K562 (cell line): ENCODE data around the gene VSIG4. TPM values are rescaled to one million over a fixed set of nuclear protein-coding genes. Genes with fewer than 3 reads are reported as not detected.

Experiments
- EZH2 ChIP-seq: IDR thresholded peaks from 2 replicates; pipeline ENCODE4 v1.6.1; 2012; ENCODE audit warnings: low read depth, mild to moderate bottlenecking, inconsistent platforms, low read length, borderline replicate concordance
- FOXA3 ChIP-seq, 2 experiments: fragments of 450-650 bp in 1 of 2; sonication (generic) in 1 of 2; formaldehyde crosslinking; IDR thresholded peaks in 1 of 2; conservative IDR thresholded peaks in 1 of 2; 2 replicates each; pipeline versions ENCODE4 v1.4.0 to v1.8.0; 2020 to 2022; ENCODE audit warnings: mild to moderate bottlenecking in 2 of 2, missing genetic modification reagents in 1 of 2
- GABPB1 ChIP-seq: sonication (generic); formaldehyde crosslinking; IDR thresholded peaks from 2 replicates; pipeline ENCODE4 v1.8.0; 2022; ENCODE audit warnings: mild to moderate bottlenecking, missing genetic modification reagents
- HNRNPK ChIP-seq: fragments of 200-400 bp; formaldehyde crosslinking; IDR thresholded peaks from one replicate; pipeline ENCODE4 v1.6.1; 2018; ENCODE audit warnings: mild to moderate bottlenecking, low read depth, low read length; ENCODE audit not compliant: poor library complexity, severe bottlenecking
- HNRNPUL1 ChIP-seq: fragments of 200-400 bp; formaldehyde crosslinking; IDR thresholded peaks from 2 replicates; pipeline ENCODE4 v1.6.1; 2017; ENCODE audit warnings: low read length
- KDM5B ChIP-seq: fragments of 200-600 bp; sonication (generic); IDR thresholded peaks from 2 replicates; pipeline ENCODE4 v1.6.1; 2012; ENCODE audit warnings: low read depth, mild to moderate bottlenecking, moderate library complexity, low read length, control low read depth, inconsistent platforms; ENCODE audit not compliant: insufficient replicate concordance
- POLR2A ChIP-seq: fragments of 450-650 bp; conservative IDR thresholded peaks from 2 replicates; pipeline ENCODE4 v1.6.1; 2016
- POLR2G ChIP-seq: fragments of 200-400 bp; formaldehyde crosslinking; IDR thresholded peaks from 2 replicates; pipeline ENCODE4 v1.6.1; 2017; ENCODE audit warnings: low read depth, mild to moderate bottlenecking, antibody characterized with exemption, low read length, moderate library complexity
- PTBP1 ChIP-seq: fragments of 200-400 bp; formaldehyde crosslinking; IDR thresholded peaks from 2 replicates; pipeline ENCODE4 v1.6.1; 2017; ENCODE audit warnings: low read depth, low read length
- SNAPC5 ChIP-seq: fragments of 250-450 bp; sonication (Bioruptor Pico); IDR thresholded peaks from 2 replicates; pipeline ENCODE4 v1.8.0; 2021; ENCODE audit warnings: moderate library complexity, mild to moderate bottlenecking, inconsistent platforms
- THAP7 ChIP-seq: fragments of 250-450 bp; sonication (Bioruptor Pico); IDR thresholded peaks from 2 replicates; pipeline ENCODE4 v1.5.0; 2021
- ZNF23 ChIP-seq: fragments of 250-450 bp; sonication (Bioruptor Pico); IDR thresholded peaks from 2 replicates; pipeline ENCODE4 v1.4.0; 2020; ENCODE audit warnings: mild to moderate bottlenecking
- ZNF583 ChIP-seq: fragments of 250-450 bp; sonication (Bioruptor Pico); IDR thresholded peaks from 2 replicates; pipeline ENCODE4 v1.4.0; 2020
- polyA plus RNA-seq, 8 experiments: library from polyadenylated mRNA; depleted of rRNA in 4 of 8; stranded (reverse) in 5 of 8; unstranded in 3 of 8; fragments of >200 nt; fragmentation: Nextera tagmentation in 2 of 8; fragmentation: Illumina TruSeq in 1 of 8; extraction: Ambion mirVana in 2 of 8; extraction: Trizol in 1 of 8; gene quantifications; 2 replicates each; pipeline versions ENCODE4 v1.2.1 to v1.2.3, GENCODE V29; 2011 to 2014; ENCODE audit warnings: inconsistent platforms in 1 of 8, missing spikeins in 1 of 8
- total RNA-seq, 7 experiments: library from RNA; depleted of rRNA in 6 of 7; stranded (reverse); fragments of >200 nt in 6 of 7; fragmentation: Illumina TruSeq in 2 of 7; extraction: Trizol in 2 of 7; gene quantifications; 2 replicates each; pipeline versions ENCODE4 v1.2.1 to v1.2.3, GENCODE V29; 2011 to 2021; ENCODE audit warnings: low replicate concordance in 1 of 7
- TF ChIP-seq, protein P1 (sequence below): sonication (generic); formaldehyde crosslinking; IDR thresholded peaks from 2 replicates; pipeline ENCODE4 v1.8.0; 2023; ENCODE audit warnings: mild to moderate bottlenecking, missing genetic modification reagents
- TF ChIP-seq, protein P2 (sequence below): IDR thresholded peaks from 2 replicates; pipeline ENCODE4 v1.6.1; 2012; ENCODE audit warnings: low read depth, low read length, improper control_type of control experiment, borderline replicate concordance
- TF ChIP-seq, protein P3 (sequence below): sonication (generic); formaldehyde crosslinking; IDR thresholded peaks from 2 replicates; pipeline ENCODE4 v1.8.1; 2023; ENCODE audit warnings: missing genetic modification reagents, mild to moderate bottlenecking, borderline replicate concordance

Gene VSIG4
- total and polyA plus RNA-seq, 9 of the 15 experiments (the other 6 are each of a cell fraction or from before 2014, with no cell fraction given) = 0.22 to 1.6 (median 0.46) TPM; not detected in 1

DNA sequence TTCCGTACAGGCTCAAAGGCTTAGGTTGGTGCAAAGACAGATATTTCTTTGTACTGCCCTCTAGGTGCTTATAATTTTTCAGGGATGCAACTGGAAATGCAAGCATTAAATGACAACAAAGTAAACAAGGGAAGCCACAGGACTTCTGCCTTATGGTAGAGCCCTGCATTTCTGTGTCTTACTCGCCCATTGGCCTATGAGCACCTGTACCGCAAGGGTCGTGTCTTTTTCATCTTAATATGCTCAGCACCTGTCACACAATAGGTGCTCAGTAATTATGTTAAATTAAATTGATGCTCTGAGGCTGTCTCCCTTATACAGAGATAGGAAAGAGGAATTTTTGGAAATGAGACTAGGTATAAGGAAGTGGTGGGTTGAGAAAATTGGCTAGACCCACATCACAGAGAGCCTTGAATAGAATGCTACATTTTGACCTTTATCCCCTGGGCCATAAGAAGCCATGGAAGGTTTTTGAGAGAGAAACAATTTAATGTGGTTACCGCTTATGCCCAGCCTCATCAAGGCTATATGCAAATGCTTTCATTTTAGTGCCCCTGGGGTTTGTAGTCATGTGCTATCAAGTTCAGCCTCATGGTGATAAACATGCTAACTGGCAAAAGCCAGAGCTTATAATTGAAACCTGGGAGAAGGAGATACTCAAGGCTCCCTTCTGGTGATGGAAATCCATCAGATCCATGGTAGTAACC is 16.3 kb downstream of the VSIG4 start (continued):
- TF ChIP-seq, protein P1, sequence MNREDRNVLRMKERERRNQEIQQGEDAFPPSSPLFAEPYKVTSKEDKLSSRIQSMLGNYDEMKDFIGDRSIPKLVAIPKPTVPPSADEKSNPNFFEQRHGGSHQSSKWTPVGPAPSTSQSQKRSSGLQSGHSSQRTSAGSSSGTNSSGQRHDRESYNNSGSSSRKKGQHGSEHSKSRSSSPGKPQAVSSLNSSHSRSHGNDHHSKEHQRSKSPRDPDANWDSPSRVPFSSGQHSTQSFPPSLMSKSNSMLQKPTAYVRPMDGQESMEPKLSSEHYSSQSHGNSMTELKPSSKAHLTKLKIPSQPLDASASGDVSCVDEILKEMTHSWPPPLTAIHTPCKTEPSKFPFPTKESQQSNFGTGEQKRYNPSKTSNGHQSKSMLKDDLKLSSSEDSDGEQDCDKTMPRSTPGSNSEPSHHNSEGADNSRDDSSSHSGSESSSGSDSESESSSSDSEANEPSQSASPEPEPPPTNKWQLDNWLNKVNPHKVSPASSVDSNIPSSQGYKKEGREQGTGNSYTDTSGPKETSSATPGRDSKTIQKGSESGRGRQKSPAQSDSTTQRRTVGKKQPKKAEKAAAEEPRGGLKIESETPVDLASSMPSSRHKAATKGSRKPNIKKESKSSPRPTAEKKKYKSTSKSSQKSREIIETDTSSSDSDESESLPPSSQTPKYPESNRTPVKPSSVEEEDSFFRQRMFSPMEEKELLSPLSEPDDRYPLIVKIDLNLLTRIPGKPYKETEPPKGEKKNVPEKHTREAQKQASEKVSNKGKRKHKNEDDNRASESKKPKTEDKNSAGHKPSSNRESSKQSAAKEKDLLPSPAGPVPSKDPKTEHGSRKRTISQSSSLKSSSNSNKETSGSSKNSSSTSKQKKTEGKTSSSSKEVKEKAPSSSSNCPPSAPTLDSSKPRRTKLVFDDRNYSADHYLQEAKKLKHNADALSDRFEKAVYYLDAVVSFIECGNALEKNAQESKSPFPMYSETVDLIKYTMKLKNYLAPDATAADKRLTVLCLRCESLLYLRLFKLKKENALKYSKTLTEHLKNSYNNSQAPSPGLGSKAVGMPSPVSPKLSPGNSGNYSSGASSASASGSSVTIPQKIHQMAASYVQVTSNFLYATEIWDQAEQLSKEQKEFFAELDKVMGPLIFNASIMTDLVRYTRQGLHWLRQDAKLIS (CRISPR knock-in tag) = 0 out of 2 replicates have a peak, but pooled peaks have one; percentile 54
- TF ChIP-seq POLR2G = peak; percentile 46; the same call in 1 of the 2 replicates
- peak; percentile 41; the same call in 1 of the 2 replicates for TF ChIP-seq GABPB1 (CRISPR knock-in tag)
- TF ChIP-seq THAP7 (CRISPR knock-in tag) = no peak
- peak; percentile 59 for TF ChIP-seq KDM5B
- peak in 1 of 2 experiments; percentile 77; a peak in 1 of 4 replicates for TF ChIP-seq FOXA3 (CRISPR knock-in tag; conservative IDR thresholded peaks at IDR 0.05 in 1 of 2, IDR thresholded peaks at IDR 0.05 in 1 of 2)
- no peak for TF ChIP-seq SNAPC5 (CRISPR knock-in tag)
- TF ChIP-seq POLR2A = peak; percentile 37
- no peak for TF ChIP-seq HNRNPUL1
- TF ChIP-seq PTBP1 = 0 out of 2 replicates have a peak, but pooled peaks have one; percentile 10
- no peak for TF ChIP-seq ZNF23 (CRISPR knock-in tag)
- TF ChIP-seq, protein P2, sequence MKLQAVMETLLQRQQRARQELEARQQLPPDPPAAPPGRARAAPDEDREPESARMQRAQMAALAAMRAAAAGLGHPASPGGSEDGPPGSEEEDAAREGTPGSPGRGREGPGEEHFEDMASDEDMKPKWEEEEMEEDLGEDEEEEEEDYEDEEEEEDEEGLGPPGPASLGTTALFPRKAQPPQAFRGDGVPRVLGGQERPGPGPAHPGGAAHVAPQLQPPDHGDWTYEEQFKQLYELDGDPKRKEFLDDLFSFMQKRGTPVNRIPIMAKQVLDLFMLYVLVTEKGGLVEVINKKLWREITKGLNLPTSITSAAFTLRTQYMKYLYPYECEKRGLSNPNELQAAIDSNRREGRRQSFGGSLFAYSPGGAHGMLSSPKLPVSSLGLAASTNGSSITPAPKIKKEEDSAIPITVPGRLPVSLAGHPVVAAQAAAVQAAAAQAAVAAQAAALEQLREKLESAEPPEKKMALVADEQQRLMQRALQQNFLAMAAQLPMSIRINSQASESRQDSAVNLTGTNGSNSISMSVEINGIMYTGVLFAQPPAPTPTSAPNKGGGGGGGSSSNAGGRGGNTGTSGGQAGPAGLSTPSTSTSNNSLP = no peak
- TF ChIP-seq, protein P3, sequence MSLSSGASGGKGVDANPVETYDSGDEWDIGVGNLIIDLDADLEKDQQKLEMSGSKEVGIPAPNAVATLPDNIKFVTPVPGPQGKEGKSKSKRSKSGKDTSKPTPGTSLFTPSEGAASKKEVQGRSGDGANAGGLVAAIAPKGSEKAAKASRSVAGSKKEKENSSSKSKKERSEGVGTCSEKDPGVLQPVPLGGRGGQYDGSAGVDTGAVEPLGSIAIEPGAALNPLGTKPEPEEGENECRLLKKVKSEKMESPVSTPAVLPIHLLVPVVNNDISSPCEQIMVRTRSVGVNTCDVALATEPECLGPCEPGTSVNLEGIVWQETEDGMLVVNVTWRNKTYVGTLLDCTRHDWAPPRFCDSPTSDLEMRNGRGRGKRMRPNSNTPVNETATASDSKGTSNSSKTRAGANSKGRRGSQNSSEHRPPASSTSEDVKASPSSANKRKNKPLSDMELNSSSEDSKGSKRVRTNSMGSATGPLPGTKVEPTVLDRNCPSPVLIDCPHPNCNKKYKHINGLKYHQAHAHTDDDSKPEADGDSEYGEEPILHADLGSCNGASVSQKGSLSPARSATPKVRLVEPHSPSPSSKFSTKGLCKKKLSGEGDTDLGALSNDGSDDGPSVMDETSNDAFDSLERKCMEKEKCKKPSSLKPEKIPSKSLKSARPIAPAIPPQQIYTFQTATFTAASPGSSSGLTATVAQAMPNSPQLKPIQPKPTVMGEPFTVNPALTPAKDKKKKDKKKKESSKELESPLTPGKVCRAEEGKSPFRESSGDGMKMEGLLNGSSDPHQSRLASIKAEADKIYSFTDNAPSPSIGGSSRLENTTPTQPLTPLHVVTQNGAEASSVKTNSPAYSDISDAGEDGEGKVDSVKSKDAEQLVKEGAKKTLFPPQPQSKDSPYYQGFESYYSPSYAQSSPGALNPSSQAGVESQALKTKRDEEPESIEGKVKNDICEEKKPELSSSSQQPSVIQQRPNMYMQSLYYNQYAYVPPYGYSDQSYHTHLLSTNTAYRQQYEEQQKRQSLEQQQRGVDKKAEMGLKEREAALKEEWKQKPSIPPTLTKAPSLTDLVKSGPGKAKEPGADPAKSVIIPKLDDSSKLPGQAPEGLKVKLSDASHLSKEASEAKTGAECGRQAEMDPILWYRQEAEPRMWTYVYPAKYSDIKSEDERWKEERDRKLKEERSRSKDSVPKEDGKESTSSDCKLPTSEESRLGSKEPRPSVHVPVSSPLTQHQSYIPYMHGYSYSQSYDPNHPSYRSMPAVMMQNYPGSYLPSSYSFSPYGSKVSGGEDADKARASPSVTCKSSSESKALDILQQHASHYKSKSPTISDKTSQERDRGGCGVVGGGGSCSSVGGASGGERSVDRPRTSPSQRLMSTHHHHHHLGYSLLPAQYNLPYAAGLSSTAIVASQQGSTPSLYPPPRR = no peak
- TF ChIP-seq HNRNPK = no peak
- no peak for TF ChIP-seq ZNF583 (CRISPR knock-in tag)
- TF ChIP-seq EZH2 = no peak
